SK-N-SH (cell line): ENCODE results near the gene RHPN2. TPM values are rescaled to one million over a fixed set of nuclear protein-coding genes. Genes with fewer than 3 reads are reported as not detected.
"Not testable (repeated sequence)": the region's sequence is repeated elsewhere in the genome, so short reads cannot be mapped to it uniquely, and the experiment has no call there.

ENCODE experiments used
- CTCF ChIA-PET: fragments of 300-600, 350-600 bp; formaldehyde crosslinking; extraction: SDS; loops from one replicate; lab custom pipeline; 2021; lab: Yijun Ruan, JAX
- POLR2A ChIA-PET: fragments of 350-600 bp; sonication (Branson Sonifier 250); formaldehyde crosslinking; extraction: SDS; loops from one replicate; lab custom pipeline; 2020; ENCODE audit warnings: antibody characterized with exemption, inconsistent platforms; lab: Yijun Ruan, JAX
- DNase-seq: peaks from one replicate; pipeline ENCODE4 v3.0.0; 2012
- H2AFZ ChIP-seq: fragments of 200-600 bp; sonication (generic); 2 replicates; pipeline ENCODE4 v1.8.1; 2016; ENCODE audit warnings: antibody characterized with exemption, mild to moderate bottlenecking, low read depth
- H3F3A ChIP-seq: fragments of 200-600 bp; sonication (generic); replicated peaks from 2 replicates; pipeline ENCODE3; 2016; ENCODE audit warnings: antibody characterized with exemption, mild to moderate bottlenecking; ENCODE audit not compliant: insufficient read depth
- H3K27ac ChIP-seq, 2 experiments: fragments of 200-500 bp in 1 of 2; fragments of 200-600 bp in 1 of 2; sonication (Bioruptor generic) in 1 of 2; sonication (generic), shearing (Covaris generic) in 1 of 2; 2 replicates each; pipeline versions ENCODE4 v1.5.1 to v1.6.1; 2014 to 2016; ENCODE audit warnings: low read depth in 2 of 2, inconsistent platforms in 1 of 2, low read length in 1 of 2, mild to moderate bottlenecking in 1 of 2, mixed read lengths in 1 of 2
- H3K27me3 ChIP-seq: fragments of 200-600 bp; sonication (generic), shearing (Covaris generic); 2 replicates; pipeline ENCODE4 v1.6.1; 2016; ENCODE audit warnings: mixed run types; ENCODE audit not compliant: insufficient read depth
- H3K36me3 ChIP-seq, 2 experiments: fragments of 200-500 bp in 1 of 2; fragments of 200-600 bp in 1 of 2; sonication (Bioruptor generic) in 1 of 2; sonication (generic) in 1 of 2; replicated peaks in 1 of 2; 2 replicates each; pipeline versions ENCODE3 to v1.5.1; 2014 to 2016; ENCODE audit warnings: low read length in 1 of 2, mild to moderate bottlenecking in 1 of 2; ENCODE audit not compliant: insufficient read depth in 2 of 2, control insufficient read depth in 1 of 2
- H3K4me1 ChIP-seq, 2 experiments: fragments of 200-500 bp in 1 of 2; fragments of 200-600 bp in 1 of 2; sonication (Bioruptor generic) in 1 of 2; sonication (generic), shearing (Covaris generic) in 1 of 2; 2 replicates each; pipeline versions ENCODE4 v1.5.1 to v1.6.1; 2014 to 2016; ENCODE audit warnings: low read depth in 1 of 2, low read length in 1 of 2, mixed run types in 1 of 2; ENCODE audit not compliant: insufficient read depth in 2 of 2, control insufficient read depth in 1 of 2
- H3K4me2 ChIP-seq: fragments of 200-600 bp; sonication (generic), shearing (Covaris generic); 2 replicates; pipeline ENCODE4 v1.6.1; 2017; ENCODE audit warnings: mixed run types
- H3K4me3 ChIP-seq, 2 experiments: fragments of 200-500 bp in 1 of 2; fragments of 200-600 bp in 1 of 2; sonication (Bioruptor generic) in 1 of 2; sonication (generic), shearing (Covaris generic) in 1 of 2; 2 replicates each; pipeline versions ENCODE4 v1.5.1 to v1.8.1; 2014 to 2016; ENCODE audit warnings: low read depth in 2 of 2, inconsistent platforms in 1 of 2, low read length in 1 of 2, mild to moderate bottlenecking in 1 of 2, mixed read lengths in 1 of 2, moderate library complexity in 1 of 2
- H3K79me2 ChIP-seq: fragments of 200-600 bp; sonication (generic); 2 replicates; pipeline ENCODE4 v1.8.1; 2017; ENCODE audit warnings: mild to moderate bottlenecking; ENCODE audit not compliant: insufficient read depth
- H3K9ac ChIP-seq: fragments of 200-600 bp; sonication (generic); 2 replicates; pipeline ENCODE4 v1.6.1; 2017; ENCODE audit warnings: mixed run types
- H3K9me2 ChIP-seq: fragments of 200-600 bp; sonication (generic); 2 replicates; pipeline ENCODE4 v1.6.1; 2017; ENCODE audit warnings: mixed run types
- H3K9me3 ChIP-seq: fragments of 200-600 bp; sonication (generic); 2 replicates; pipeline ENCODE4 v1.6.1; 2017; ENCODE audit warnings: mixed run types, mild to moderate bottlenecking, moderate library complexity
- H4K20me1 ChIP-seq: fragments of 200-600 bp; sonication (generic); 2 replicates; pipeline ENCODE4 v1.6.1; 2017; ENCODE audit warnings: mild to moderate bottlenecking, mixed run types; ENCODE audit not compliant: insufficient read depth
- EP300 ChIP-seq, 2 experiments: IDR thresholded peaks; 2 replicates each; pipeline versions ENCODE4 v1.4.0 to v1.6.1; 2012; ENCODE audit warnings: borderline replicate concordance in 1 of 2, low read depth in 1 of 2, low read length in 1 of 2
- GATA2 ChIP-seq: sonication (generic); formaldehyde crosslinking; IDR thresholded peaks from 2 replicates; pipeline ENCODE4 v1.5.0; 2020; ENCODE audit warnings: mild to moderate bottlenecking, missing genetic modification reagents
- NFIC ChIP-seq: IDR thresholded peaks from 2 replicates; pipeline ENCODE4 v1.4.0; 2012; ENCODE audit warnings: borderline replicate concordance
- NRF1 ChIP-seq: IDR thresholded peaks from 2 replicates; pipeline ENCODE4 v1.6.1; 2012; ENCODE audit warnings: low read depth, mild to moderate bottlenecking, low read length
- RAD21 ChIP-seq: IDR thresholded peaks from 2 replicates; pipeline ENCODE4 v1.6.1; 2012; ENCODE audit warnings: mild to moderate bottlenecking, low read length
- RCOR1 ChIP-seq: fragments of 150-350 bp; IDR thresholded peaks from 2 replicates; pipeline ENCODE4 v1.6.1; 2017; ENCODE audit warnings: antibody characterized with exemption, low read length
- SMC3 ChIP-seq: IDR thresholded peaks from 2 replicates; pipeline ENCODE4 v1.6.1; 2012; ENCODE audit warnings: low read depth, low read length, improper control_type of control experiment
- WGBS: methylation state at CpG from one replicate; pipeline ENCODE4 v1.1.6; 2017; ENCODE audit warnings: low lambda C conversion rate; 5-methylcytosine and 5-hydroxymethylcytosine counted together
- polyA plus RNA-seq, 3 experiments: library from polyadenylated mRNA; depleted of rRNA; stranded (reverse); fragments of >200 nt; gene quantifications; 2 replicates each; pipeline ENCODE4 v1.2.3, GENCODE V29; 2012
- TF ChIP-seq, protein P1 (sequence below): fragments of 200-600 bp; sonication (generic); IDR thresholded peaks from 2 replicates; pipeline ENCODE4 v1.6.1; 2017; ENCODE audit warnings: antibody characterized with exemption, mild to moderate bottlenecking, moderate library complexity
- TF ChIP-seq, protein P2 (sequence below): IDR thresholded peaks from 2 replicates; pipeline ENCODE4 v1.4.0; 2012; ENCODE audit warnings: low read depth, borderline replicate concordance

Gene RHPN2
- polyA plus RNA-seq, 1 of the 3 experiments (the other 2 are of a cell fraction): 7.0 TPM

DNA sequence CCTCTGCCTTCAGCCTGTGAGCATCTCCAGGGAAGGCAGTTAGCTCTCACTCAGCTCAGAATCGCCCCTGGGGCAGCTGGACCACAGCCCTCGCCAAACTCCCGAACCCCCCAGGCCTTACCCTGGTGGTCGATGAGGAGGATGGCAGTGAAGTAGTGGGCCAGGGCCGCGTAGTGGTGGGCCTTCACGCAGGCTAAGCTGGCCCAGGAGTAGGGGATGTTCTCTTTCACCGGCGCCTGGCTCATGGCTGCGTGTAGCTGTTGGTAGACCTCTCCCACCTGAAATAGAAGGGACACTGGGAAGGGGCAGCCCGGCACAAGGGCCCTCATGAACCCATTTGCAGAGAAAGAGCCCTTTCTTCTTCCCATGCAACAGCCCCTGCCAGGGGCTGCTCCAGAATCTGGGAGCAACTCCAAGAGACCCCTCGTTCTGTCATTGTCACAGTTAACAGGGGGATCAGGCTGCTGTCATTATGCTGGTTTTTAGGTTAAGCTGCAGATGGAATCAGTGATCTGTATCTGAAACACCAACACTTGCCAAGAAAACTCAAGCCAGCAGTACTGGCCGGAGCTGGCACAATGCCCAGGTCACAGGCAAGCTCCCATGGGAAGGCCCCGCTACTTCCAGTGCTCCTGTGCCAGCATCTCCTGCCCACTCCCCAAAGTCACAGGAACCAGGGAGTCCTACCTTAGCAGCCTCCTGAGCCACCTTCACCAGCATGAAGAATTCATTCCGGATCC is 62.4 kb downstream of the RHPN2 start:
- peak; percentile 55 for DNase-seq
- TF ChIP-seq RCOR1 (0 out of 2 replicates have a peak, but pooled peaks have one; percentile 29), GATA2 (CRISPR knock-in tag) (peak; percentile 70), NFIC (peak; percentile 47; the same call in 1 of the 2 replicates), EP300 (IDR thresholded peaks at IDR 0.05; ENCODE audit: borderline replicate concordance in 1 of 2, low read depth in 1 of 2, low read length in 1 of 2) (0 out of 4 replicates have a peak, but pooled peaks of 1 of the 2 experiments have one; percentile 29)
- H3K9ac ChIP-seq, H4K20me1 ChIP-seq, H3K4me3 ChIP-seq, H3K9me2 ChIP-seq, H2AFZ ChIP-seq, POLR2A ChIA-PET, H3K79me2 ChIP-seq, H3K4me1 ChIP-seq, H3F3A ChIP-seq, H3K27me3 ChIP-seq, H3K36me3 ChIP-seq, H3K4me2 ChIP-seq, H3K9me3 ChIP-seq: not testable (repeated sequence)
- 0 out of 4 replicates have a peak overlapping the region, but pooled peaks of 1 of the 2 experiments have one; percentile 18 for H3K27ac ChIP-seq
- CTCF ChIA-PET: interaction anchor here (1.6 to 1.9 kb wide), 2 partner anchors 26 to 117 kb away, joined by 8 to 9 read pairs; no protein-coding TSS in a partner anchor
- WGBS: 59% methylated on average over 15 of the region's 15 CpGs

DNA sequence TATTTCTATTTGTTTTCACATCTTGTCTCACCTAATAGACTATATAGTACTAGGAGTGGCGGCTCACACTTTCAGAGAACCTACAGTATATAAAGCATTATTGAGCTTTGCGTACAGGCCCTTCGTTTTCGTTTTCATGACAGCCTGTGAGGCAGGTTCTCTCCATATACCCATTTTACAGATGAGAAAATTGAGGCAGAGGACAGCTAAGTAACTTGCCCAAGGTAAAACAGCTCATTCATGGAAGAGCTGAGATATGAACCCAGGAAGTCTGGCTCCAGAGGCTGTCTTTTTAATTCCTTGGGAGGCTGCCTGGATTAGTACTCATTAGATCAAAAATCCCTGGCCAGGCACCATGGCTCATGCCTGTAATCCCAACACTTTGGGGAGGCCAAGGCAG is 63.8 kb downstream of the RHPN2 start:
- no peaks in the 10 kb centered on the region for H3K79me2 ChIP-seq
- no peaks in the 10 kb centered on the region for H3F3A ChIP-seq
- WGBS: 96% methylated on average over 4 of the region's 4 CpGs
- H3K9ac ChIP-seq: no peak overlapping the region
- H2AFZ ChIP-seq: no peak overlapping the region
- H3K9me3 ChIP-seq: no peaks in the 10 kb centered on the region
- no peak overlapping the region for H3K27ac ChIP-seq
- H3K36me3 ChIP-seq: peaks cover 0 to 3% of the 10 kb centered on the region in 2 experiments
- DNase-seq: no peak
- POLR2A ChIA-PET: no interaction called here
- H3K27me3 ChIP-seq: no peaks in the 10 kb centered on the region
- H3K4me3 ChIP-seq: no peak overlapping the region
- TF ChIP-seq, protein P1, sequence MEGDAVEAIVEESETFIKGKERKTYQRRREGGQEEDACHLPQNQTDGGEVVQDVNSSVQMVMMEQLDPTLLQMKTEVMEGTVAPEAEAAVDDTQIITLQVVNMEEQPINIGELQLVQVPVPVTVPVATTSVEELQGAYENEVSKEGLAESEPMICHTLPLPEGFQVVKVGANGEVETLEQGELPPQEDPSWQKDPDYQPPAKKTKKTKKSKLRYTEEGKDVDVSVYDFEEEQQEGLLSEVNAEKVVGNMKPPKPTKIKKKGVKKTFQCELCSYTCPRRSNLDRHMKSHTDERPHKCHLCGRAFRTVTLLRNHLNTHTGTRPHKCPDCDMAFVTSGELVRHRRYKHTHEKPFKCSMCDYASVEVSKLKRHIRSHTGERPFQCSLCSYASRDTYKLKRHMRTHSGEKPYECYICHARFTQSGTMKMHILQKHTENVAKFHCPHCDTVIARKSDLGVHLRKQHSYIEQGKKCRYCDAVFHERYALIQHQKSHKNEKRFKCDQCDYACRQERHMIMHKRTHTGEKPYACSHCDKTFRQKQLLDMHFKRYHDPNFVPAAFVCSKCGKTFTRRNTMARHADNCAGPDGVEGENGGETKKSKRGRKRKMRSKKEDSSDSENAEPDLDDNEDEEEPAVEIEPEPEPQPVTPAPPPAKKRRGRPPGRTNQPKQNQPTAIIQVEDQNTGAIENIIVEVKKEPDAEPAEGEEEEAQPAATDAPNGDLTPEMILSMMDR: no peak
- TF ChIP-seq SMC3: no peak
- no peak for TF ChIP-seq NRF1
- TF ChIP-seq RAD21: no peak
- TF ChIP-seq, protein P2, sequence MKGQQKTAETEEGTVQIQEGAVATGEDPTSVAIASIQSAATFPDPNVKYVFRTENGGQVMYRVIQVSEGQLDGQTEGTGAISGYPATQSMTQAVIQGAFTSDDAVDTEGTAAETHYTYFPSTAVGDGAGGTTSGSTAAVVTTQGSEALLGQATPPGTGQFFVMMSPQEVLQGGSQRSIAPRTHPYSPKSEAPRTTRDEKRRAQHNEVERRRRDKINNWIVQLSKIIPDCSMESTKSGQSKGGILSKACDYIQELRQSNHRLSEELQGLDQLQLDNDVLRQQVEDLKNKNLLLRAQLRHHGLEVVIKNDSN: no peak
- CTCF ChIA-PET: interaction anchor here (1.6 to 1.9 kb wide), 2 partner anchors 25 to 118 kb away, joined by 8 to 9 read pairs; no protein-coding TSS in a partner anchor
- H4K20me1 ChIP-seq: no peaks in the 10 kb centered on the region
- peaks cover 0 to 10% of the 10 kb centered on the region in 2 experiments; a peak in 1 of 4 replicates for H3K4me1 ChIP-seq
- H3K4me2 ChIP-seq: no peak overlapping the region
- no peaks in the 10 kb centered on the region for H3K9me2 ChIP-seq
